SK-N-SH (cell line): Measurements from ENCODE around the gene CTBP2. TPM values are rescaled to one million over a fixed set of nuclear protein-coding genes. Genes with fewer than 3 reads are reported as not detected.

ENCODE experiments used
- CTCF ChIA-PET: fragments of 300-600, 350-600 bp; formaldehyde crosslinking; extraction: SDS; loops from one replicate; lab custom pipeline; 2021; lab: Yijun Ruan, JAX
- POLR2A ChIA-PET: fragments of 350-600 bp; sonication (Branson Sonifier 250); formaldehyde crosslinking; extraction: SDS; loops from one replicate; lab custom pipeline; 2020; ENCODE audit warnings: antibody characterized with exemption, inconsistent platforms; lab: Yijun Ruan, JAX
- DNase-seq: peaks from one replicate; pipeline ENCODE4 v3.0.0; 2012
- H2AFZ ChIP-seq: fragments of 200-600 bp; sonication (generic); 2 replicates; pipeline ENCODE4 v1.8.1; 2016; ENCODE audit warnings: antibody characterized with exemption, mild to moderate bottlenecking, low read depth
- H3F3A ChIP-seq: fragments of 200-600 bp; sonication (generic); replicated peaks from 2 replicates; pipeline ENCODE3; 2016; ENCODE audit warnings: antibody characterized with exemption, mild to moderate bottlenecking; ENCODE audit not compliant: insufficient read depth
- H3K27ac ChIP-seq, 2 experiments: fragments of 200-500 bp in 1 of 2; fragments of 200-600 bp in 1 of 2; sonication (Bioruptor generic) in 1 of 2; sonication (generic), shearing (Covaris generic) in 1 of 2; 2 replicates each; pipeline versions ENCODE4 v1.5.1 to v1.6.1; 2014 to 2016; ENCODE audit warnings: low read depth in 2 of 2, inconsistent platforms in 1 of 2, low read length in 1 of 2, mild to moderate bottlenecking in 1 of 2, mixed read lengths in 1 of 2
- H3K27me3 ChIP-seq: fragments of 200-600 bp; sonication (generic), shearing (Covaris generic); 2 replicates; pipeline ENCODE4 v1.6.1; 2016; ENCODE audit warnings: mixed run types; ENCODE audit not compliant: insufficient read depth
- H3K36me3 ChIP-seq, 2 experiments: fragments of 200-500 bp in 1 of 2; fragments of 200-600 bp in 1 of 2; sonication (Bioruptor generic) in 1 of 2; sonication (generic) in 1 of 2; replicated peaks in 1 of 2; 2 replicates each; pipeline versions ENCODE3 to v1.5.1; 2014 to 2016; ENCODE audit warnings: low read length in 1 of 2, mild to moderate bottlenecking in 1 of 2; ENCODE audit not compliant: insufficient read depth in 2 of 2, control insufficient read depth in 1 of 2
- H3K4me1 ChIP-seq, 2 experiments: fragments of 200-500 bp in 1 of 2; fragments of 200-600 bp in 1 of 2; sonication (Bioruptor generic) in 1 of 2; sonication (generic), shearing (Covaris generic) in 1 of 2; 2 replicates each; pipeline versions ENCODE4 v1.5.1 to v1.6.1; 2014 to 2016; ENCODE audit warnings: low read depth in 1 of 2, low read length in 1 of 2, mixed run types in 1 of 2; ENCODE audit not compliant: insufficient read depth in 2 of 2, control insufficient read depth in 1 of 2
- H3K4me2 ChIP-seq: fragments of 200-600 bp; sonication (generic), shearing (Covaris generic); 2 replicates; pipeline ENCODE4 v1.6.1; 2017; ENCODE audit warnings: mixed run types
- H3K4me3 ChIP-seq, 2 experiments: fragments of 200-500 bp in 1 of 2; fragments of 200-600 bp in 1 of 2; sonication (Bioruptor generic) in 1 of 2; sonication (generic), shearing (Covaris generic) in 1 of 2; 2 replicates each; pipeline versions ENCODE4 v1.5.1 to v1.8.1; 2014 to 2016; ENCODE audit warnings: low read depth in 2 of 2, inconsistent platforms in 1 of 2, low read length in 1 of 2, mild to moderate bottlenecking in 1 of 2, mixed read lengths in 1 of 2, moderate library complexity in 1 of 2
- H3K79me2 ChIP-seq: fragments of 200-600 bp; sonication (generic); 2 replicates; pipeline ENCODE4 v1.8.1; 2017; ENCODE audit warnings: mild to moderate bottlenecking; ENCODE audit not compliant: insufficient read depth
- H3K9ac ChIP-seq: fragments of 200-600 bp; sonication (generic); 2 replicates; pipeline ENCODE4 v1.6.1; 2017; ENCODE audit warnings: mixed run types
- H3K9me2 ChIP-seq: fragments of 200-600 bp; sonication (generic); 2 replicates; pipeline ENCODE4 v1.6.1; 2017; ENCODE audit warnings: mixed run types
- H3K9me3 ChIP-seq: fragments of 200-600 bp; sonication (generic); 2 replicates; pipeline ENCODE4 v1.6.1; 2017; ENCODE audit warnings: mixed run types, mild to moderate bottlenecking, moderate library complexity
- H4K20me1 ChIP-seq: fragments of 200-600 bp; sonication (generic); 2 replicates; pipeline ENCODE4 v1.6.1; 2017; ENCODE audit warnings: mild to moderate bottlenecking, mixed run types; ENCODE audit not compliant: insufficient read depth
- EP300 ChIP-seq, 2 experiments: IDR thresholded peaks; 2 replicates each; pipeline versions ENCODE4 v1.4.0 to v1.6.1; 2012; ENCODE audit warnings: borderline replicate concordance in 1 of 2, low read depth in 1 of 2, low read length in 1 of 2
- FOSL2 ChIP-seq: IDR thresholded peaks from 2 replicates; pipeline ENCODE4 v1.4.0; 2012; ENCODE audit warnings: low read depth, mild to moderate bottlenecking, moderate library complexity, borderline replicate concordance
- GABPA ChIP-seq: IDR thresholded peaks from 2 replicates; pipeline ENCODE4 v1.4.0; 2012; ENCODE audit warnings: low read depth, mild to moderate bottlenecking
- GATA2 ChIP-seq: sonication (generic); formaldehyde crosslinking; IDR thresholded peaks from 2 replicates; pipeline ENCODE4 v1.5.0; 2020; ENCODE audit warnings: mild to moderate bottlenecking, missing genetic modification reagents
- NFIC ChIP-seq: IDR thresholded peaks from 2 replicates; pipeline ENCODE4 v1.4.0; 2012; ENCODE audit warnings: borderline replicate concordance
- NRF1 ChIP-seq: IDR thresholded peaks from 2 replicates; pipeline ENCODE4 v1.6.1; 2012; ENCODE audit warnings: low read depth, mild to moderate bottlenecking, low read length
- RXRA ChIP-seq: IDR thresholded peaks from 2 replicates; pipeline ENCODE4 v1.4.0; 2012; ENCODE audit warnings: low read depth, mild to moderate bottlenecking, borderline replicate concordance
- SIN3A ChIP-seq: IDR thresholded peaks from 2 replicates; pipeline ENCODE4 v1.6.1; 2012; ENCODE audit warnings: low read depth, mild to moderate bottlenecking, low read length, moderate library complexity, borderline replicate concordance
- TEAD4 ChIP-seq: IDR thresholded peaks from 2 replicates; pipeline ENCODE4 v1.4.0; 2012; ENCODE audit warnings: mild to moderate bottlenecking, borderline replicate concordance; ENCODE audit not compliant: insufficient read depth
- WGBS: methylation state at CpG from one replicate; pipeline ENCODE4 v1.1.6; 2017; ENCODE audit warnings: low lambda C conversion rate; 5-methylcytosine and 5-hydroxymethylcytosine counted together
- polyA plus RNA-seq, 3 experiments: library from polyadenylated mRNA; depleted of rRNA; stranded (reverse); fragments of >200 nt; gene quantifications; 2 replicates each; pipeline ENCODE4 v1.2.3, GENCODE V29; 2012
- TF ChIP-seq, protein P1 (sequence below): IDR thresholded peaks from 2 replicates; pipeline ENCODE4 v1.4.0; 2012; ENCODE audit warnings: low read depth
- TF ChIP-seq, protein P2 (sequence below): IDR thresholded peaks from 2 replicates; pipeline ENCODE4; 2012
- TF ChIP-seq, protein P3 (sequence below): fragments of 150-350 bp; IDR thresholded peaks from 2 replicates; pipeline ENCODE4 v1.6.1; 2016; ENCODE audit warnings: mild to moderate bottlenecking, low read depth, low read length

CTBP2 gene
- polyA plus RNA-seq, 1 of the 3 experiments (the other 2 are of a cell fraction) = 69.7 TPM

DNA sequence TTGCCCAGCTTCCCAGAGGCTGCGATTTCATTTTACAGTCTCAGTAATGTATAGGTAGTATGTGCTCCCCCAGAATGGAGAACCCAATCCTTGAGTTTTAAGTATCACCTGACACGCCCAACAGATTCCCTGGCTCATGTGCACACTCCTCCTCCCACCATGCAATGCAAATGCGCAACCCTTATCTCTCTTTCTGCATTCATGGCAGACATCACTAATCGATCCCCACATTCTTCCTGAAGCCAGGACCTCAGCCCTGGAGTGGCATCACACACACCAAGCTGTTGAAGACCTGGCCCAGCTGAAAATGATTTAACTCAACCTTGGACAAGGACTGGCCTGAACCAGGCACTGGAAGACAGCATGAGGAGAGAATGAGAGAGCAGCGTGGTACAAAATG lies 150.0 kb downstream of the CTBP2 start:
- peak; percentile 26 for DNase-seq
- no peak overlapping the region for H3K9ac ChIP-seq
- ChIA-PET POLR2A (interaction anchor here (1.1 kb wide), 1 partner anchor 12 kb away, joined by 3 read pairs; no protein-coding TSS in a partner anchor), CTCF (interaction anchor here (0.9 to 2.7 kb wide), 8 partner anchors 11 to 51 kb away, joined by 3 to 18 read pairs (median 5); no protein-coding TSS in a partner anchor)
- H3K36me3 ChIP-seq = peaks cover 0 to 15% of the 10 kb centered on the region in 2 experiments
- H3F3A ChIP-seq = no peaks in the 10 kb centered on the region
- no peaks in the 10 kb centered on the region for H3K9me2 ChIP-seq
- TF ChIP-seq, protein P1, sequence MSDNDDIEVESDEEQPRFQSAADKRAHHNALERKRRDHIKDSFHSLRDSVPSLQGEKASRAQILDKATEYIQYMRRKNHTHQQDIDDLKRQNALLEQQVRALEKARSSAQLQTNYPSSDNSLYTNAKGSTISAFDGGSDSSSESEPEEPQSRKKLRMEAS = no peak
- TF ChIP-seq GATA2 (CRISPR knock-in tag) = peak; percentile 19; the same call in 1 of the 2 replicates
- peaks cover 0 to 95% of the 10 kb centered on the region in 2 experiments; a peak in 2 of 4 replicates for H3K4me1 ChIP-seq
- 90% methylated on average over 5 of the region's 5 CpGs for WGBS
- peaks cover 94% of the 10 kb centered on the region for H4K20me1 ChIP-seq
- peaks cover 74% of the 10 kb centered on the region for H3K79me2 ChIP-seq
- H2AFZ ChIP-seq = no peak overlapping the region
- H3K27ac ChIP-seq = peak overlapping the region in 1 of 2 experiments; percentile 68; a peak in 2 of 4 replicates
- no peaks in the 10 kb centered on the region for H3K27me3 ChIP-seq
- no peak overlapping the region for H3K4me2 ChIP-seq
- no peaks in the 10 kb centered on the region for H3K9me3 ChIP-seq
- no peak overlapping the region for H3K4me3 ChIP-seq

DNA sequence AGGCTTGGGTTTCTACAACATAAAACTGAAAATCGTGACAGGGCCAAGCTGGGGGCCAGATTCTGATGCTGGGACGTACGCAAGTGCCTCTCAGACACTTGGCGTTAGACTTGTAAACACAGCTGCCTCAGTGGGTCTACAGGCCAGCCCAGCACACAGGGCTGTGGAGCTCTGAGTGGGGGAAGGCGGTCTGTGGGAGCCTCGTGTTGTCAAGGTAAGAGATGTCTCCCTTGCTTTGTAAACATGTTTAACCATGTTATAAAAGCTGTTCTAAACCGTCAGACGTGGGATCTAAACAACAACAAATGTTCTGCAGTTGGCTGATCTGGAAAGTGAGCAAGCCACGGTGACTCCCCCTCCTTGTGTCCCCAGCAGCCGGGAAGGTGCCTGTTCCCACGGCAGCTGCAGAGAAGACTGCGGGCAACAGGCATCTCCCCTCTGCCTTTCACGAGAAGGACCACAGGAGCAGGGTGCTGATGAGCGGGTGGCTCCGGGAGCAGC lies 150.7 kb downstream of the CTBP2 start:
- H3K9me3 ChIP-seq = no peaks in the 10 kb centered on the region
- no peaks in the 10 kb centered on the region for H3K9me2 ChIP-seq
- DNase-seq = no peak
- H3K9ac ChIP-seq = no peak overlapping the region
- no peak overlapping the region for H3K4me3 ChIP-seq
- TF ChIP-seq NFIC (no peak), GABPA (no peak), FOSL2 (no peak), EP300 (IDR thresholded peaks at IDR 0.05; ENCODE audit: borderline replicate concordance in 1 of 2, low read depth in 1 of 2, low read length in 1 of 2) (no peak), SIN3A (no peak), NRF1 (no peak), RXRA (no peak), TEAD4 (no peak)
- TF ChIP-seq, protein P2, sequence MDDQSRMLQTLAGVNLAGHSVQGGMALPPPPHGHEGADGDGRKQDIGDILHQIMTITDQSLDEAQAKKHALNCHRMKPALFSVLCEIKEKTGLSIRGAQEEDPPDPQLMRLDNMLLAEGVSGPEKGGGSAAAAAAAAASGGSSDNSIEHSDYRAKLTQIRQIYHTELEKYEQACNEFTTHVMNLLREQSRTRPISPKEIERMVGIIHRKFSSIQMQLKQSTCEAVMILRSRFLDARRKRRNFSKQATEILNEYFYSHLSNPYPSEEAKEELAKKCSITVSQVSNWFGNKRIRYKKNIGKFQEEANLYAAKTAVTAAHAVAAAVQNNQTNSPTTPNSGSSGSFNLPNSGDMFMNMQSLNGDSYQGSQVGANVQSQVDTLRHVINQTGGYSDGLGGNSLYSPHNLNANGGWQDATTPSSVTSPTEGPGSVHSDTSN = no peak
- TF ChIP-seq, protein P3, sequence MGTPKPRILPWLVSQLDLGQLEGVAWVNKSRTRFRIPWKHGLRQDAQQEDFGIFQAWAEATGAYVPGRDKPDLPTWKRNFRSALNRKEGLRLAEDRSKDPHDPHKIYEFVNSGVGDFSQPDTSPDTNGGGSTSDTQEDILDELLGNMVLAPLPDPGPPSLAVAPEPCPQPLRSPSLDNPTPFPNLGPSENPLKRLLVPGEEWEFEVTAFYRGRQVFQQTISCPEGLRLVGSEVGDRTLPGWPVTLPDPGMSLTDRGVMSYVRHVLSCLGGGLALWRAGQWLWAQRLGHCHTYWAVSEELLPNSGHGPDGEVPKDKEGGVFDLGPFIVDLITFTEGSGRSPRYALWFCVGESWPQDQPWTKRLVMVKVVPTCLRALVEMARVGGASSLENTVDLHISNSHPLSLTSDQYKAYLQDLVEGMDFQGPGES = no peak
- no peaks in the 10 kb centered on the region for H3K27me3 ChIP-seq
- peaks cover 94% of the 10 kb centered on the region for H4K20me1 ChIP-seq
- H3K4me1 ChIP-seq = peaks cover 0 to 95% of the 10 kb centered on the region in 2 experiments; a peak in 2 of 4 replicates
- peaks cover 74% of the 10 kb centered on the region for H3K79me2 ChIP-seq
- H3K36me3 ChIP-seq = peaks cover 0 to 19% of the 10 kb centered on the region in 2 experiments
- no peak overlapping the region for H2AFZ ChIP-seq
- H3F3A ChIP-seq = no peaks in the 10 kb centered on the region
- 95% methylated on average over 12 of the region's 15 CpGs for WGBS
- no peak overlapping the region for H3K4me2 ChIP-seq
- peak overlapping the region in 1 of 2 experiments; percentile 68; a peak in 1 of 4 replicates for H3K27ac ChIP-seq
- ChIA-PET CTCF (interaction anchor here (0.9 to 2.7 kb wide), 5 partner anchors 10 to 52 kb away, joined by 4 to 18 read pairs (median 6); no protein-coding TSS in a partner anchor), POLR2A (interaction anchor here (1.1 kb wide), 1 partner anchor 13 kb away, joined by 3 read pairs; no protein-coding TSS in a partner anchor)
